ENCODE data around the gene ETS1. TPM values are rescaled to one million over a fixed set of nuclear protein-coding genes. Genes with fewer than 3 reads are reported as not detected.
A peak's percentile ranks its signal among the peaks of the same experiment; 100 is the strongest.

The ETS1 gene, protein sequence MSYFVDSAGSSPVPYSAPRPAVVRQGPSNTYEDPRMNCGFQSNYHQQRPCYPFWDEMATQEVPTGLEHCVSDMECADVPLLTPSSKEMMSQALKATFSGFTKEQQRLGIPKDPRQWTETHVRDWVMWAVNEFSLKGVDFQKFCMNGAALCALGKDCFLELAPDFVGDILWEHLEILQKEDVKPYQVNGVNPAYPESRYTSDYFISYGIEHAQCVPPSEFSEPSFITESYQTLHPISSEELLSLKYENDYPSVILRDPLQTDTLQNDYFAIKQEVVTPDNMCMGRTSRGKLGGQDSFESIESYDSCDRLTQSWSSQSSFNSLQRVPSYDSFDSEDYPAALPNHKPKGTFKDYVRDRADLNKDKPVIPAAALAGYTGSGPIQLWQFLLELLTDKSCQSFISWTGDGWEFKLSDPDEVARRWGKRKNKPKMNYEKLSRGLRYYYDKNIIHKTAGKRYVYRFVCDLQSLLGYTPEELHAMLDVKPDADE
- 3.7 and 4.1 TPM in 2 replicates for total RNA-seq (2021)
- Bru-seq, nascent RNA = percentile 34 among the genes with signal in this experiment
- BruChase-seq, experiment 1, labeled RNA remaining after a 2-hour chase = percentile 36 among the genes with signal in this experiment
- percentile 32 among the genes with signal in this experiment for BruChase-seq, experiment 2, labeled RNA remaining after a 6-hour chase
- long read RNA-seq, partial matches to known transcripts = 0 of 1 reads
- long read RNA-seq, other reads (novel, unspliced or antisense) = 1 of 1 reads

DNA sequence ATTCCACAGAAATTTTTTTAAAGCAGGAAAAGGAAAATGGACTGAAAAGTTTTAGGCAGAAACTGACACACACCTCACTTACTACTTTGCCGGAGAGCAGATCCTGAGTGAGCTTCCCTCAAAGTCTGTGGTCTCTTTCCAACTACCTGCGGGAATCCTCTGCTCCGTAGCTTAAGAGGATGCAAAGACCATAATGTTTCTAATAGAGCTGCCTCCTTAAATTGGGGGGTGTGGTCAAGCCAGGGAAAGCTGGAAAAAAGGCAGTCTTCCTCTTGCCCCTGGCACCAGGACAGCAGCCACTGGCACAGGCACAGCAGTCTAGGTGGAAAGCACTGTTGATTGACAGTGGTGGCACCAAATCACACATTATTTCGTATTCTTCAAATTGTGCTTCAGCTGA, at the start of gene ETS1:
TSS of gene ETS1 (minus strand) at position 144 of the 400 bp plus-strand sequence. CDS start 14,428 bp downstream, outside the sequence.
- BruUV-seq (replicated peaks) = no TSS peak
- TF ChIP-seq EZH2 (IDR thresholded peaks at IDR 0.05; ENCODE audit: borderline replicate concordance, low read depth, low read length, poor library complexity, severe bottlenecking) = no peak
- TF ChIP-seq, protein P1, sequence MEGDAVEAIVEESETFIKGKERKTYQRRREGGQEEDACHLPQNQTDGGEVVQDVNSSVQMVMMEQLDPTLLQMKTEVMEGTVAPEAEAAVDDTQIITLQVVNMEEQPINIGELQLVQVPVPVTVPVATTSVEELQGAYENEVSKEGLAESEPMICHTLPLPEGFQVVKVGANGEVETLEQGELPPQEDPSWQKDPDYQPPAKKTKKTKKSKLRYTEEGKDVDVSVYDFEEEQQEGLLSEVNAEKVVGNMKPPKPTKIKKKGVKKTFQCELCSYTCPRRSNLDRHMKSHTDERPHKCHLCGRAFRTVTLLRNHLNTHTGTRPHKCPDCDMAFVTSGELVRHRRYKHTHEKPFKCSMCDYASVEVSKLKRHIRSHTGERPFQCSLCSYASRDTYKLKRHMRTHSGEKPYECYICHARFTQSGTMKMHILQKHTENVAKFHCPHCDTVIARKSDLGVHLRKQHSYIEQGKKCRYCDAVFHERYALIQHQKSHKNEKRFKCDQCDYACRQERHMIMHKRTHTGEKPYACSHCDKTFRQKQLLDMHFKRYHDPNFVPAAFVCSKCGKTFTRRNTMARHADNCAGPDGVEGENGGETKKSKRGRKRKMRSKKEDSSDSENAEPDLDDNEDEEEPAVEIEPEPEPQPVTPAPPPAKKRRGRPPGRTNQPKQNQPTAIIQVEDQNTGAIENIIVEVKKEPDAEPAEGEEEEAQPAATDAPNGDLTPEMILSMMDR (conservative IDR thresholded peaks at IDR 0.05; ENCODE audit: low read depth, low read length) = no peak
- Histone ChIP-seq H3K27me3 (replicated peaks; ENCODE audit: insufficient read depth, low read depth, low read length, poor library complexity) (peaks cover 85% of the 10 kb centered on the region), H3K27ac (ENCODE audit: low read depth, low read length, poor library complexity, severe bottlenecking) (no peak within 1 kb of the TSS), H3K9me3 (ENCODE audit: low read depth, low read length, poor library complexity, severe bottlenecking) (no peaks in the 10 kb centered on the region), H3K4me1 (ENCODE audit: insufficient read depth, low read length, poor library complexity, severe bottlenecking) (no peaks in the 10 kb centered on the region), H3K4me3 (ENCODE audit: low read depth, low read length, poor library complexity, severe bottlenecking) (no peak within 1 kb of the TSS), H3K36me3 (ENCODE audit: insufficient read depth, low read length, poor library complexity, severe bottlenecking) (no peaks in the 10 kb centered on the region)
- no peak for DNase-seq (ENCODE audit: low spot score)
- ChIA-PET POLR2A (ENCODE audit: low non-redundant PET) (no interaction called here), CTCF (no interaction called here)
- intact Hi-C loops (cut with micrococcal nuclease; ENCODE audit: unreplicated experiment) = no loop called here

DNA sequence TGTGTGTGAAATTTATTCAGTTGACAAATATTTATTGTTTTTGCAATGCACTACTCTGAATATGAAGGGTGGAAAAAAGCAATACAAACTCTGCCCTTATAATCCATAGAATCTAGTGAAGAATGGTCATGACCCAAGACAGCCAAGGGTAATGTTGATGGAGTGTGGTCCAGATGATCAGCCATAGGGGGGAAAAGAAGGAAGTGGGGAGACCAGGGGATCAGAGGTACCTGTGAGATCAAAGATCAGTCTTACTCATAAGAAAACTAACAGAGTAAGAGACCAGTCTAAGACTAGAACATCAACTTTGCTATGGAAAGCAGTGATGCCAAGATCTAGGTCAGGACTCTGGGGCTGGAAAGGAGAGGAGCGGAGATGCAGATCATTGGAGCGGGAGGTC, 47.0 kb upstream of the ETS1 start:
- TF ChIP-seq, protein P1 (conservative IDR thresholded peaks at IDR 0.05; ENCODE audit: low read depth, low read length) = no peak
- TF ChIP-seq EZH2 (IDR thresholded peaks at IDR 0.05; ENCODE audit: borderline replicate concordance, low read depth, low read length, poor library complexity, severe bottlenecking) = no peak
- Histone ChIP-seq H3K36me3 (ENCODE audit: insufficient read depth, low read length, poor library complexity, severe bottlenecking) (no peaks in the 10 kb centered on the region), H3K9me3 (ENCODE audit: low read depth, low read length, poor library complexity, severe bottlenecking) (no peaks in the 10 kb centered on the region), H3K27ac (ENCODE audit: low read depth, low read length, poor library complexity, severe bottlenecking) (no peak overlapping the region), H3K27me3 (replicated peaks; ENCODE audit: insufficient read depth, low read depth, low read length, poor library complexity) (peaks cover 35% of the 10 kb centered on the region), H3K4me1 (ENCODE audit: insufficient read depth, low read length, poor library complexity, severe bottlenecking) (no peaks in the 10 kb centered on the region), H3K4me3 (ENCODE audit: low read depth, low read length, poor library complexity, severe bottlenecking) (no peak overlapping the region)
- intact Hi-C loops (cut with micrococcal nuclease; ENCODE audit: unreplicated experiment) = loop anchor here (10.0 kb wide), 1 partner anchor 200 kb away; no protein-coding TSS in a partner anchor
- ChIA-PET CTCF (no interaction called here), POLR2A (ENCODE audit: low non-redundant PET) (no interaction called here)
- DNase-seq (ENCODE audit: low spot score) = no peak
- BruUV-seq (replicated peaks) = no TSS peak

DNA sequence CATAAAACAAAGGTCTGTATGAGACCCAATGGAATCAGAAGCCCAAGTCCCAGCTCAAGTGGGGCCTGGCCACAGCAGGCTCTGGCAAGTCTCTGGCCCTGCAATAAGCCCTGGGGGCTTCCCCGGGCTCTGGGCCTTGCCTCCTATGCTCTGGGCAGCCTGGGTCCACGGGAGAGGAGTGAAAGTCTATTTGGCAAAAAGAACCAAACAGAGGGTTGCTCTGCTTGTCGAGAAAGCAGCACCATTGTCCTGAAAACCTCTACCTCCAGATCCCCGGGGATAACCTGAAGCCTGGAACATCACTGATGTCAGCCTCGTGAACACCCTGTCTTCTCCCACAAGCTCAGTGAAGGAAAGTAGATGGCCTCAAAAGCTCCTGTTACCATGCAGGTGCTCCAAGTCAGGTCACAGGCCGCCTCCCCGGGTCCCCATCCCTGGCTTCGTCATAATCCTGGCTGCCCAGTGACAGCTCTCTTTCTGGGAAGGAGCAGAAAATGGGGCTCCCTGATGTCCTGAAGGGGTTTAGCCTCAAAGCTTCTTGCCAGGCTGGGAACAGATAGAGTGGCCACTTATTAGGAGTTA, 46.1 kb upstream of the ETS1 start:
- DNase-seq (ENCODE audit: low spot score) = no peak
- Histone ChIP-seq H3K4me1 (ENCODE audit: insufficient read depth, low read length, poor library complexity, severe bottlenecking) (no peaks in the 10 kb centered on the region), H3K36me3 (ENCODE audit: insufficient read depth, low read length, poor library complexity, severe bottlenecking) (no peaks in the 10 kb centered on the region), H3K4me3 (ENCODE audit: low read depth, low read length, poor library complexity, severe bottlenecking) (no peak overlapping the region), H3K27me3 (replicated peaks; ENCODE audit: insufficient read depth, low read depth, low read length, poor library complexity) (peaks cover 34% of the 10 kb centered on the region), H3K9me3 (ENCODE audit: low read depth, low read length, poor library complexity, severe bottlenecking) (no peaks in the 10 kb centered on the region), H3K27ac (ENCODE audit: low read depth, low read length, poor library complexity, severe bottlenecking) (no peak overlapping the region)
- intact Hi-C loops (cut with micrococcal nuclease; ENCODE audit: unreplicated experiment) = loop anchor here (10.0 kb wide), 1 partner anchor 201 kb away; no protein-coding TSS in a partner anchor
- BruUV-seq (replicated peaks) = no TSS peak
- POLR2A ChIA-PET (ENCODE audit: low non-redundant PET) = no interaction called here
- CTCF ChIA-PET = no interaction called here
- TF ChIP-seq, protein P1 (conservative IDR thresholded peaks at IDR 0.05; ENCODE audit: low read depth, low read length) = no peak
- no peak for TF ChIP-seq EZH2 (IDR thresholded peaks at IDR 0.05; ENCODE audit: borderline replicate concordance, low read depth, low read length, poor library complexity, severe bottlenecking)

Measured in A673 (cell line).